Retinal pigment epithelial cell (primary cell): Measurements from ENCODE around the gene NSUN3.

Experiments used
- DNase-seq: peaks from one replicate; pipeline ENCODE4 v3.0.0-alpha.2; 2010; ENCODE audit warnings: low read depth
- H3K4me3 ChIP-seq: 2 replicates; pipeline ENCODE4 v1.5.1; 2011; ENCODE audit warnings: mild to moderate bottlenecking, low read length, control low read depth, moderate library complexity
- CTCF ChIP-seq: conservative IDR thresholded peaks from 2 replicates; pipeline ENCODE4 v1.5.1; 2011; ENCODE audit warnings: low read depth, low read length, control low read depth, inconsistent platforms

The NSUN3 gene

GRCh38 chr3:94062513-94063404 lies at the start of gene NSUN3, which contains the start of gene DHFR2:
NSUN3 (plus strand) TSS chr3:94063061; CDS start chr3:94063127, 66 bp downstream.
DHFR2 (minus strand) TSS chr3:94062916; CDS start chr3:94061511, 1,405 bp downstream.
- peak; percentile 93 for DNase-seq
- TF ChIP-seq CTCF = no peak

GRCh38 chr3:94015025-94015424 lies 47.8 kb upstream of the NSUN3 start:
- no peak overlapping the region for H3K4me3 ChIP-seq
- TF ChIP-seq CTCF = no peak
- DNase-seq = no peak

More at GRCh38 chr3:94062513-94063404, at the start of gene NSUN3, which contains the start of gene DHFR2:
- peak within 1 kb of the TSS; percentile 79 for H3K4me3 ChIP-seq

GRCh38 chr3:94019659-94020058 lies 43.2 kb upstream of the NSUN3 start:
- TF ChIP-seq CTCF = no peak
- DNase-seq = no peak
- no peak overlapping the region for H3K4me3 ChIP-seq

GRCh38 chr3:94020293-94020692 lies 42.6 kb upstream of the NSUN3 start:
- TF ChIP-seq CTCF = no peak
- H3K4me3 ChIP-seq = no peak overlapping the region
- DNase-seq = peak; percentile 19

GRCh38 chr3:94024385-94024784 lies 38.5 kb upstream of the NSUN3 start:
- DNase-seq = no peak
- H3K4me3 ChIP-seq = no peak overlapping the region
- no peak for TF ChIP-seq CTCF

GRCh38 chr3:94026623-94027022 lies 36.2 kb upstream of the NSUN3 start:
- TF ChIP-seq CTCF = no peak
- DNase-seq = no peak
- no peak overlapping the region for H3K4me3 ChIP-seq
